ENCODE measurements around the gene CLDN19.

DNA sequence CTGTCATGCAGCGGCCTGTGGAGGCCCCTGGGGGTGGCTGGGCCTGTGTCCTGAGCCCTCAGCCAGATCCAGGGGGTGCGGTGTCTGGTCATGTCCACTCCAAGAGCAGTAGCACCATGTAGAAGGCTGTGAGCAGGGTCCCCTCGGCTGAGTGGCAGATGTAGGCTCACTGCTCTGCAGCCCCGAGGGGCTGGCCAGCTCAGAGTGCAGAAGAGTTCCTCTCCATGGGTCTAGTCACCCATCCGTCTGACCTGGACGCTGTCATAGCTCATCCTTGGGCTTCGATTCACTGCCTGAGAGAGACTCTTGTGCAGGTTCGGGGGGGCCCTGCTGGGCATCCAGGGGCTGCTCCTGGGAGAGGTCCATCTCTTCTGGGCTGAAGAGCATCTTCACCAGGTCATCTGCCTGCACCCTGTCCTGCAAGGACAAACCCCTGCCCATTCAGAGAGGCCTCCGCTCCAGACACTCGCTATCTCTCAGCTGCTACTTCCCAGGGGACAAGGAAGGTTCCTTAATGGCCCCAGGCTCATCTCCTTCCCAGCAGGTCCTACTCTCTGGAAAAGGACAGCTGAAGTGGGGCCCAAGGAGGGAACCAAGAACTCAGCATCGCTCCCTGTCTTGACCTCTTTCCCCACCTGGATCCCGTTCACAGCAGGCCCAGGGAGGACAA, 6.5 kb upstream of the CLDN19 start:
- TF ChIP-seq RAD21 (IDR thresholded peaks at IDR 0.05; ENCODE audit: low read depth) (no peak), EP300 (IDR thresholded peaks at IDR 0.05; ENCODE audit: borderline replicate concordance) (no peak), TAF1 (IDR thresholded peaks at IDR 0.05; ENCODE audit: low read depth) (no peak), TCF12 (IDR thresholded peaks at IDR 0.05; ENCODE audit: low read depth) (no peak)
- TF ChIP-seq, protein P1, sequence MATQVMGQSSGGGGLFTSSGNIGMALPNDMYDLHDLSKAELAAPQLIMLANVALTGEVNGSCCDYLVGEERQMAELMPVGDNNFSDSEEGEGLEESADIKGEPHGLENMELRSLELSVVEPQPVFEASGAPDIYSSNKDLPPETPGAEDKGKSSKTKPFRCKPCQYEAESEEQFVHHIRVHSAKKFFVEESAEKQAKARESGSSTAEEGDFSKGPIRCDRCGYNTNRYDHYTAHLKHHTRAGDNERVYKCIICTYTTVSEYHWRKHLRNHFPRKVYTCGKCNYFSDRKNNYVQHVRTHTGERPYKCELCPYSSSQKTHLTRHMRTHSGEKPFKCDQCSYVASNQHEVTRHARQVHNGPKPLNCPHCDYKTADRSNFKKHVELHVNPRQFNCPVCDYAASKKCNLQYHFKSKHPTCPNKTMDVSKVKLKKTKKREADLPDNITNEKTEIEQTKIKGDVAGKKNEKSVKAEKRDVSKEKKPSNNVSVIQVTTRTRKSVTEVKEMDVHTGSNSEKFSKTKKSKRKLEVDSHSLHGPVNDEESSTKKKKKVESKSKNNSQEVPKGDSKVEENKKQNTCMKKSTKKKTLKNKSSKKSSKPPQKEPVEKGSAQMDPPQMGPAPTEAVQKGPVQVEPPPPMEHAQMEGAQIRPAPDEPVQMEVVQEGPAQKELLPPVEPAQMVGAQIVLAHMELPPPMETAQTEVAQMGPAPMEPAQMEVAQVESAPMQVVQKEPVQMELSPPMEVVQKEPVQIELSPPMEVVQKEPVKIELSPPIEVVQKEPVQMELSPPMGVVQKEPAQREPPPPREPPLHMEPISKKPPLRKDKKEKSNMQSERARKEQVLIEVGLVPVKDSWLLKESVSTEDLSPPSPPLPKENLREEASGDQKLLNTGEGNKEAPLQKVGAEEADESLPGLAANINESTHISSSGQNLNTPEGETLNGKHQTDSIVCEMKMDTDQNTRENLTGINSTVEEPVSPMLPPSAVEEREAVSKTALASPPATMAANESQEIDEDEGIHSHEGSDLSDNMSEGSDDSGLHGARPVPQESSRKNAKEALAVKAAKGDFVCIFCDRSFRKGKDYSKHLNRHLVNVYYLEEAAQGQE (IDR thresholded peaks at IDR 0.05; ENCODE audit: low read depth): no peak
- TF ChIP-seq, protein P2, sequence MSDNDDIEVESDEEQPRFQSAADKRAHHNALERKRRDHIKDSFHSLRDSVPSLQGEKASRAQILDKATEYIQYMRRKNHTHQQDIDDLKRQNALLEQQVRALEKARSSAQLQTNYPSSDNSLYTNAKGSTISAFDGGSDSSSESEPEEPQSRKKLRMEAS (IDR thresholded peaks at IDR 0.05): no peak
